Peyer's patch (tissue), 4 donors: ENCODE results near the gene SNX18. TPM values are rescaled to one million over a fixed set of nuclear protein-coding genes. Genes with fewer than 3 reads are reported as not detected.

Experiments
- DNase-seq, 3 donors: peaks; one replicate each; pipeline ENCODE4 v3.0.0-alpha.2; 2017 to 2019
- H3K27ac ChIP-seq, 4 donors: fragments of 200-600 bp; sonication (generic); one replicate each; pipeline ENCODE4 v1.5.1; 2016 to 2019
- H3K27me3 ChIP-seq, 2 donors: fragments of 200-600 bp; sonication (generic); one replicate each; pipeline ENCODE4 v1.5.1; 2019
- H3K36me3 ChIP-seq, 3 donors: fragments of 200-600 bp; sonication (generic); one replicate each; pipeline ENCODE4 v1.5.1; 2016 to 2019
- H3K4me1 ChIP-seq, 4 donors: fragments of 200-600 bp; sonication (generic); one replicate each; pipeline ENCODE4 v1.5.1; 2016 to 2019
- H3K4me3 ChIP-seq, 4 donors: fragments of 200-600 bp; sonication (generic); 1 replicate in 3 of 4; 2 replicates in 1 of 4; pipeline ENCODE4 v1.5.1; 2016 to 2019; ENCODE audit warnings: mild to moderate bottlenecking in 1 of 4
- H3K9me3 ChIP-seq, 4 donors: fragments of 200-600 bp; sonication (generic); one replicate each; pipeline ENCODE4 v1.5.1; 2016 to 2019; ENCODE audit warnings: mild to moderate bottlenecking in 1 of 4
- POLR2A ChIP-seq, 2 donors: fragments of 450-650 bp; IDR thresholded peaks; one replicate each; pipeline ENCODE4 v1.5.1; 2017; ENCODE audit warnings: antibody characterized with exemption in 2 of 2, mild to moderate bottlenecking in 2 of 2, moderate library complexity in 2 of 2
- total RNA-seq, 4 donors: library from RNA; depleted of rRNA; stranded (reverse); fragments of >200 nt; gene quantifications; one replicate each; pipeline ENCODE4 v1.1.0, GENCODE V29; 2016
- TF ChIP-seq, protein P1 (sequence below), 6 experiments: fragments of 450-650 bp in 4 of 6; fragments of 200-600 bp in 2 of 6; sonication (generic) in 1 of 6; IDR thresholded peaks; one replicate each; pipeline ENCODE4 v1.5.1; 2017 to 2019; ENCODE audit warnings: antibody characterized with exemption in 6 of 6, mild to moderate bottlenecking in 3 of 6, moderate library complexity in 1 of 6

Gene SNX18
- total RNA-seq, 4 donors from 2014 or later = 18.2 to 28.0 (median 22.5) TPM

DNA sequence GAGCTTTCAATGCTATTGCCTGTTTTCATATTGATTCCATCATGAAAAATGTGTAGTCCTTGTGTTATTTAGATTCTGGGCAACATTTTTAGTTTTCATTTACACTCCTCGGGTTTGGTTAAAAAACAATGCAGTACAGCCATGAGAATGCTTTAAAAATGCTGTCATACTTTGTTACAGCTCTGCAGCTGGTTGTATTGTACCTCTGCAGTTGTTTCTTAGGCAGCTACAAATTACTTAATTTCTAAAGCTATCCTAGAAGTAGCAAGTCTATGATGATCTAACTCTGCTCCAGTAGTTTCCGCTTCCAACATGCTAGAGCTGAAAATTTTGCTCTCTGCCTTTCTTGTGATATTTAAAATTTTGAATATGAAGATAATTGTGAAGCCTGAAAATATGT, 20.2 kb downstream of the SNX18 start:
- no peak for DNase-seq
- H3K36me3 ChIP-seq = no peaks in the 10 kb centered on the region
- H3K27ac ChIP-seq = no peak overlapping the region
- no peak overlapping the region for H3K4me3 ChIP-seq
- H3K9me3 ChIP-seq = no peaks in the 10 kb centered on the region
- peaks cover 0 to 24% (median 4%) of the 10 kb centered on the region in 4 donors for H3K4me1 ChIP-seq
- no peaks in the 10 kb centered on the region for H3K27me3 ChIP-seq
- no peak for TF ChIP-seq POLR2A (IDR thresholded peaks at IDR 0.05)
- TF ChIP-seq, protein P1, sequence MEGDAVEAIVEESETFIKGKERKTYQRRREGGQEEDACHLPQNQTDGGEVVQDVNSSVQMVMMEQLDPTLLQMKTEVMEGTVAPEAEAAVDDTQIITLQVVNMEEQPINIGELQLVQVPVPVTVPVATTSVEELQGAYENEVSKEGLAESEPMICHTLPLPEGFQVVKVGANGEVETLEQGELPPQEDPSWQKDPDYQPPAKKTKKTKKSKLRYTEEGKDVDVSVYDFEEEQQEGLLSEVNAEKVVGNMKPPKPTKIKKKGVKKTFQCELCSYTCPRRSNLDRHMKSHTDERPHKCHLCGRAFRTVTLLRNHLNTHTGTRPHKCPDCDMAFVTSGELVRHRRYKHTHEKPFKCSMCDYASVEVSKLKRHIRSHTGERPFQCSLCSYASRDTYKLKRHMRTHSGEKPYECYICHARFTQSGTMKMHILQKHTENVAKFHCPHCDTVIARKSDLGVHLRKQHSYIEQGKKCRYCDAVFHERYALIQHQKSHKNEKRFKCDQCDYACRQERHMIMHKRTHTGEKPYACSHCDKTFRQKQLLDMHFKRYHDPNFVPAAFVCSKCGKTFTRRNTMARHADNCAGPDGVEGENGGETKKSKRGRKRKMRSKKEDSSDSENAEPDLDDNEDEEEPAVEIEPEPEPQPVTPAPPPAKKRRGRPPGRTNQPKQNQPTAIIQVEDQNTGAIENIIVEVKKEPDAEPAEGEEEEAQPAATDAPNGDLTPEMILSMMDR (IDR thresholded peaks at IDR 0.05) = no peak

DNA sequence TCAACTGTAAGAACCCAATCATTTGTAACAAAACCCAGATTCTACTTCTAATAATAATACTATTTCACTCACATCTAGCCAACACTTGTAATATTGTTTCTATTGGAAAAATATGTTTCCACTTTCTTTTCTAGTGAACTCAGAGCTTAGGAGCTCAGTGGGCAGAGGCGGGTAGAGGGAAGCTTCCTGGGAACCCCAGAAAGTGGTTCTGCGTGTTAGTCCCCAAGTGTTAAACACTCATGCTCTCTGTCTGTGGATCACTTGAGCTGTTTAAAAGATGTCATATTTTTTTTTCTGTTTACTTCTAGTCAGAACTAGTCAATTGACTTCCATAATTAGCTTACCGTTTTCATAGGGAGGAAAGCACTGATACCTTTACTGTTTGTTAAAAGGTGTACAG, 20.6 kb downstream of the SNX18 start:
- H3K4me3 ChIP-seq = no peak overlapping the region
- peaks cover 0 to 23% (median 4%) of the 10 kb centered on the region in 4 donors for H3K4me1 ChIP-seq
- no peak overlapping the region for H3K27ac ChIP-seq
- no peak for DNase-seq
- no peaks in the 10 kb centered on the region for H3K9me3 ChIP-seq
- TF ChIP-seq POLR2A (IDR thresholded peaks at IDR 0.05) = no peak
- TF ChIP-seq, protein P1 (IDR thresholded peaks at IDR 0.05) = no peak
- no peaks in the 10 kb centered on the region for H3K27me3 ChIP-seq
- no peaks in the 10 kb centered on the region for H3K36me3 ChIP-seq

DNA sequence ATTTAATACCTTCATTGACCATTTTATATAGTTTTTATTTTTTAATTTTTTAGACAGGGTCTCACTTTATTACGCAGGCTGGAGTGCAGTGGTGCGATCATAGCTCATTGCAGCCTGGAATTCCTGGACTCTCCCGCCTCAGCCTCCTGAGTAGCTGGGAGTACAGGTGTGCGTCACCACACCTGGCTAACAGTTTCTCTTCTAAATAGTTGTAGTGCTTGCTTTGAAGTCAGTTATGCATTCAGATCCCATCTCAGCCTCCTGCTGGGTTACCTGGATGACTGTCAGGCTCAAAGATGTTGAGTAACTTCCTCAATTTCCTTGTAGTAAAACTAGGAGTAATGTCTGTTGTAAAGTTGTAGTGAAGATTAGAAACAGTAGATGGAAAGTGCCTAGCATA, 21.4 kb downstream of the SNX18 start:
- H3K4me1 ChIP-seq = peaks cover 0 to 15% (median 2%) of the 10 kb centered on the region in 4 donors
- H3K27ac ChIP-seq = no peak overlapping the region
- DNase-seq = no peak
- TF ChIP-seq, protein P1 (IDR thresholded peaks at IDR 0.05) = no peak
- no peak for TF ChIP-seq POLR2A (IDR thresholded peaks at IDR 0.05)
- no peaks in the 10 kb centered on the region for H3K36me3 ChIP-seq
- H3K4me3 ChIP-seq = no peak overlapping the region
- no peaks in the 10 kb centered on the region for H3K27me3 ChIP-seq
- H3K9me3 ChIP-seq = no peaks in the 10 kb centered on the region

DNA sequence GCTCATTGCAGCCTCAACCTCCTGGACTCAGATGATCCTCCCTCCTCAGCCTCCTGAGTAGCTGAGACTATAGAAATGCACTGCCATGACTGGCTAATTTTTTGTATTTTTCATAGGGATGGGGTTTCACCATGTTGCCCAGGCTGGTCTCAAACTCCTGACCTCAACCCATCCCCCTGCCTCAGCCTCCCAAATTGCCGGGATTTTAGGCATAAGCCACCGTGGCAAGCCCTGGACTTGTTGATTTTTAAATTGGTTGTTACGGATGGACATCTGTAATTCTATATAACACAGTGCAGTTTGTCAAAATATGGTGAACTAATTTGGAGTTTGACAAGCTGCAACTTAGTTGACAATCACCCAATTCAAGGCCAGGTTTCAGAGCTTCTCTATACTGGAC, 22.7 kb downstream of the SNX18 start:
- TF ChIP-seq, protein P1 (IDR thresholded peaks at IDR 0.05) = no peak

DNA sequence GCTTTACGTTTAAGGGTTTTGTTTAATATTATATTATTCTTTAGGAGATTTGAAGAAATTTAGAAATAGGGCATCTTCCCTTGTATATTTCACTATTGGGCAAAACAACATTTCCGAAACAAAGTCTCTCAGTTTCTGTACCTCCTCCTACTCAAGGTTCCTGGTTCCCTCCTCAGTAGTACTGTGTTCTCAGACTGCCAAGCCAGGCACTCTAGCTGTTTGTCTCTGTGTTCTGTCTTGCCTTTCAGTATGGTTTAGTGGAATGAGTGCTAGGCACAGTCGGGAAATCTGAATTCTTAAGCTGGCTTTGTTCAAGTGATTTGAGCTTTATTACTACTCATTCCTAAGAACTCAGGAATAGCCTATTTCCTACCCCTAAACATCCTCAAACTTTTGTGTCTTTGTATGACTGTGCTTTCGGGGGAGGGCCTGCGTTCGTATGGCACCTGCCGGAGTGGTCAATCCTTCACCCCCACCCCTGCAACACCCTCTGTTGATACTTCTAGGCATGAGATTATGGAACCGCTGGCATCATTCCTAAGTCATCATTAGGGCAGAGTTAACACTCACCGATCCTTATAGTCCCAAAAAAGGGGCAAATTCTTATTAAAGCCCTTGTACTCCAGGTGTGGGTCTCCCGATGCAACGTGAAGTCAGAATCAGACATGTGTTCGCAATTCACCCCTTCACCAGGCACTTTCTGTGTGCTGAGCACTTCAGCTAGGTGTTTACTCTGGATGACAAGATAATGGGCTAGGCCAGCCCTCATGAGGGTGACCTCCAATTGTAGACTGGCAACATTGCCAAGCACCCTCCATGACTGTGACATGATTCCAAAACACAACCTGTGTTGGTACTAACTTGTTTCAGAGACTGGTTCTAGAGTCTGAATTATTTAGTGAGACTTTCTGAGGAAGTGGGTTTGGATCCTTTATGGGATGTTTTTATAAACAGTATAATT, 24.5 kb downstream of the SNX18 start:
- Histone ChIP-seq H3K4me3 (no peak overlapping the region), H3K27me3 (no peaks in the 10 kb centered on the region), H3K27ac (no peak overlapping the region), H3K4me1 (no peaks in the 10 kb centered on the region), H3K36me3 (no peaks in the 10 kb centered on the region), H3K9me3 (no peaks in the 10 kb centered on the region)
- DNase-seq = no peak
- no peak for TF ChIP-seq POLR2A (IDR thresholded peaks at IDR 0.05)
- TF ChIP-seq, protein P1 (IDR thresholded peaks at IDR 0.05) = no peak

More for the DNA sequence above, 22.7 kb downstream of the SNX18 start:
- DNase-seq = no peak
- peaks cover 0 to 7% (median 0%) of the 10 kb centered on the region in 4 donors for H3K4me1 ChIP-seq
- H3K36me3 ChIP-seq = no peaks in the 10 kb centered on the region
- no peaks in the 10 kb centered on the region for H3K9me3 ChIP-seq
- no peak overlapping the region for H3K27ac ChIP-seq
- no peaks in the 10 kb centered on the region for H3K27me3 ChIP-seq
- no peak overlapping the region for H3K4me3 ChIP-seq
